Measurements from ENCODE around the gene ZDHHC5.
"Not testable (repeated sequence)": the region's sequence is repeated elsewhere in the genome, so short reads cannot be mapped to it uniquely, and the experiment has no call there.

The ZDHHC5 gene

GRCh38 chr11:57716726-57717125 is 48.8 kb downstream of the ZDHHC5 start:
- DNase-seq: not testable (repeated sequence)

- DNase-seq: no peak
These were observed 59.3 kb downstream of the ZDHHC5 start for GRCh38 chr11:57727185-57727584.

- DNase-seq: no peak
These were observed 60.9 kb downstream of the ZDHHC5 start for GRCh38 chr11:57728829-57729228.

- no peak for DNase-seq
These were observed 61.6 kb downstream of the ZDHHC5 start for GRCh38 chr11:57729479-57729878.

GRCh38 chr11:57732661-57733060 is 64.7 kb downstream of the ZDHHC5 start:
- DNase-seq: no peak

GRCh38 chr11:57735619-57736298 is 67.8 kb downstream of the ZDHHC5 start:
- DNase-seq: no peak

- DNase-seq: peak; percentile 35 to 97 (median 93)
These were observed 73.5 kb downstream of the ZDHHC5 start, which contains the start of gene SELENOH for GRCh38 chr11:57741132-57742086. TSS of gene SELENOH (plus strand) at chr11:57741491. CDS start at chr11:57741596, 105 bp downstream.

- DNase-seq: no peak
These were observed 74.2 kb downstream of the ZDHHC5 start for GRCh38 chr11:57742087-57742452.

GRCh38 chr11:57744357-57744756 is 76.4 kb downstream of the ZDHHC5 start:
- DNase-seq: no peak

- no peak for DNase-seq
These were observed 77.3 kb downstream of the ZDHHC5 start for GRCh38 chr11:57745206-57745605.

- no peak for DNase-seq
These were observed 79.0 kb downstream of the ZDHHC5 start for GRCh38 chr11:57746920-57747319.
